Pancreas (tissue), 10 donors: ENCODE measurements around the gene CERT1. TPM values are rescaled to one million over a fixed set of nuclear protein-coding genes. Genes with fewer than 3 reads are reported as not detected.

ENCODE experiments used
- ATAC-seq, 4 donors: fragments of 200-7000 bp; cut with Tn5 transposase; one replicate each; pipeline versions ENCODE4 v1.8.0 to v1.9.1; 2020; ENCODE audit warnings: mild to moderate bottlenecking in 4 of 4, moderate library complexity in 4 of 4
- DNase-seq, 6 donors: peaks; one replicate each; pipeline ENCODE4 v3.0.0-alpha.2; 2020
- FAIRE-seq: peaks from 2 replicates; lab custom pipeline; 2012; peaks lifted over from hg19 to GRCh38; lab: Jason Lieb, UNC
- H3K27ac ChIP-seq, 4 donors: fragments of 200-600 bp; sonication (generic); 1 replicate in 3 of 4; 2 replicates in 1 of 4; pipeline versions ENCODE4 v1.5.0 to v1.8.0; 2020
- H3K27me3 ChIP-seq, 4 donors: fragments of 200-600 bp; one replicate each; pipeline ENCODE4 v1.8.0; 2021
- H3K36me3 ChIP-seq, 3 donors: fragments of 200-600 bp; sonication (generic) in 1 of 3; one replicate each; pipeline versions ENCODE4 v1.5.0 to v1.8.0; 2020 to 2021
- H3K4me1 ChIP-seq, 3 donors: fragments of 200-600 bp; one replicate each; pipeline ENCODE4 v1.8.0; 2021
- H3K4me3 ChIP-seq, 4 donors: fragments of 200-600 bp; sonication (generic) in 2 of 4; one replicate each; pipeline versions ENCODE4 v1.5.0 to v1.8.0; 2020 to 2021
- H3K9me3 ChIP-seq, 4 donors: fragments of 200-600 bp; one replicate each; pipeline ENCODE4 v1.8.0; 2021
- WGBS, 2 donors: extraction: QIAGEN DNeasy Blood & Tissue Kit; methylation state at CpG; one replicate each; pipeline ENCODE4 v1.1.7; 2013; 5-methylcytosine and 5-hydroxymethylcytosine counted together
- intact Hi-C, 3 donors: fragments of 100-400 bp; cut with DNase I; formaldehyde crosslinking; loops; one replicate each; pipeline versions ENCODE4 v1.11.1 to v1.14.2; 2022
- polyA plus RNA-seq, 2 donors: library from polyadenylated mRNA; stranded (reverse); fragments of 200-250 nt; gene quantifications; one replicate each; pipeline ENCODE4 v1.2.3, GENCODE V29; 2013
- total RNA-seq, 6 donors: library from RNA; stranded (reverse); fragmentation: NEBNext Ultra II Directional in 4 of 6; extraction: Animal tissue kit (Norgen Biotek cat#: 25700) in 4 of 6; gene quantifications; one replicate each; pipeline versions ENCODE4 v1.2.1 to v1.2.4, GENCODE V29; 2021 to 2023
- TF ChIP-seq, protein P1 (sequence below), 4 donors: fragments of 200-600 bp; sonication (generic) in 3 of 4; IDR thresholded peaks; one replicate each; pipeline versions ENCODE4 v1.5.0 to v1.8.0; 2021; ENCODE audit warnings: antibody characterized with exemption in 4 of 4
- donor health status: healthy with polysubstance abuse.
- donor health status: DM: no; HTN: no; CAD: no; lungs with moderate emphysema.
- donor health status: DM: no; HTN: no; CAD: no.
- donor health status: control.
- donor health status: control.
- donor health status: Bipolar disorder and iron deficiency.
- donor health status: DM: yes; HTN: yes; CAD: no.
- donor health status: DM: no; HTN: no; CAD: no.
- donor health status: DM: no; HTN: no; CAD: no.
- donor health status: DM: yes; HTN: yes; CAD: no.

Gene CERT1
- total and polyA plus RNA-seq, 8 donors = 6.2 to 22.7 (median 11.1) TPM

DNA sequence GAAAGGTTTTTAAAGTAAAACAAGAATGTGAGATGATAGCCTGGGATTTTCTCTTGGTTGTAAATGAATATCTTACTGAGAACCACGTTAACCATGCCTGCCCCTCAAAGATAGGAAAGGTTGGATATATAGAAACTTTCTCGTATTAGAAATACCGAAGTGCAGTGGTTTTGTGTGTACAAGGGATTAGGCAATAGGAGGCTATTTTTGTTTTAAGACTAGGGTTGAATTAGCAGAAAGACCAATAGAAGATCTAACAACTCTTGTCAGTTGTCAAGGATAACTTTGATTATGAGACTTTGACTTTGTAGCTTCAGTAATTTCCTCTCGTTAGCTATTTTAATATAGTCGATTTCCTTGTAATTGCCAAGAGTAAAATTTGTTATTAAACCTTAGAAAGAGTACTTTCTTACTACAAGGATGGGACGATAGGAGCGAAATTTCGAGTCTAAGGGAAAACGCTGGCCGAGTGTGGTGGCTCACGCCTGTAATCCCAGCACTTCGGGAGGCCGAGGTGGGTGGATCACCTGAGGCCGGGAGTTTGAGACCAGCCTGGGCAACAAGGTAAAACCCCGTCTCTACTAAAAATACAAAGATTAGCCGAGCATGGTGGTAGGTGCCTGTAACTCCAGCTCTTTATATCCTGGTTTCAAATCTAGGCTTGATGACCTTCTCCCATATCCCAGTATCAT lies 1.1 kb upstream of the CERT1 start:
- WGBS, 2 donors = 65 to 68% methylated on average over 16 of the region's 16 CpGs
- Histone ChIP-seq H3K36me3 (no peaks in the 10 kb centered on the region), H3K27me3 (no peaks in the 10 kb centered on the region), H3K9me3 (no peaks in the 10 kb centered on the region), H3K4me3 (peak overlapping the region; percentile 34 to 84 (median 68)), H3K4me1 (peaks cover 13 to 29% (median 13%) of the 10 kb centered on the region in 3 donors), H3K27ac (peak overlapping the region in 3 of 4 donors; percentile 48 to 87 (median 70))
- DNase-seq (no peak), FAIRE-seq (no peak), ATAC-seq (no peak)
- intact Hi-C loops = no loop called here
- TF ChIP-seq, protein P1, sequence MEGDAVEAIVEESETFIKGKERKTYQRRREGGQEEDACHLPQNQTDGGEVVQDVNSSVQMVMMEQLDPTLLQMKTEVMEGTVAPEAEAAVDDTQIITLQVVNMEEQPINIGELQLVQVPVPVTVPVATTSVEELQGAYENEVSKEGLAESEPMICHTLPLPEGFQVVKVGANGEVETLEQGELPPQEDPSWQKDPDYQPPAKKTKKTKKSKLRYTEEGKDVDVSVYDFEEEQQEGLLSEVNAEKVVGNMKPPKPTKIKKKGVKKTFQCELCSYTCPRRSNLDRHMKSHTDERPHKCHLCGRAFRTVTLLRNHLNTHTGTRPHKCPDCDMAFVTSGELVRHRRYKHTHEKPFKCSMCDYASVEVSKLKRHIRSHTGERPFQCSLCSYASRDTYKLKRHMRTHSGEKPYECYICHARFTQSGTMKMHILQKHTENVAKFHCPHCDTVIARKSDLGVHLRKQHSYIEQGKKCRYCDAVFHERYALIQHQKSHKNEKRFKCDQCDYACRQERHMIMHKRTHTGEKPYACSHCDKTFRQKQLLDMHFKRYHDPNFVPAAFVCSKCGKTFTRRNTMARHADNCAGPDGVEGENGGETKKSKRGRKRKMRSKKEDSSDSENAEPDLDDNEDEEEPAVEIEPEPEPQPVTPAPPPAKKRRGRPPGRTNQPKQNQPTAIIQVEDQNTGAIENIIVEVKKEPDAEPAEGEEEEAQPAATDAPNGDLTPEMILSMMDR (IDR thresholded peaks at IDR 0.05) = no peak

DNA sequence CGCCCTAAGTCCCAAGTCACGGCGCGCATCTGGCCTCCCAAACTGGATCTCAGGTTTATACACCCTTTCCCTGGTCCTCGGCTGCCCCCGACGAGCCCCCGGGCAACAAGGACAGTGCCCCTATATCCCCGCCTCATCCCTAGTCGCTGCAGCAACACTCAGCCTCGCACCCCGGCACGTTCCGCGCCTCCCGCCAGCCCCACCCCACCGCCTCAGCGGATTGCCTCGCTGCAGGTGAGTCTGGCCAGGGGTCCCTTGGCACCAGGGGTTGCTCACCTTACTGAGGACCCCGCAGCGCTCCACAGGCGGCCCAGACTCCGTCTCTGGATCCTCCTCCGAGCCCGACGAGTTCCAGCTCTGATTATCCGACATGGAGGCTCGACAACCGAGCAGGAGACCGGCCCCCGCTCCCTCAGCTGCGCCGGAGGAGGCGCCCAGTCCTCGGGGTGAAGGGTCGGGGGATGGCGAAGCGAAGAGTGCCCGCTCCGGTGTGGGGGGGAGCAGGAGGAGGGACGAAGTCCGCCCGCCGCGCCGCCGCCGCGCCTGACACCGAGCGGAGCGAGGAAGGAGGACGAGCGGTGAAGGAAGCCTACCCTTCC lies 494 bp downstream of the CERT1 start:
- TF ChIP-seq, protein P1 (IDR thresholded peaks at IDR 0.05) = no peak

GRCh38 chr5:75510417-75510835 lies 1.0 kb downstream of the CERT1 start:
- no peak for FAIRE-seq
- intact Hi-C loops = no loop called here

More for the DNA sequence above, 494 bp downstream of the CERT1 start:
- ATAC-seq (peak; percentile 51 to 66 (median 62)), FAIRE-seq (no peak), DNase-seq (peak in 5 of 6 donors; percentile 55 to 83 (median 72))
- WGBS, 2 donors = 0% methylated on average over 38 to 54 of the region's 54 CpGs
- H3K27ac ChIP-seq = peak overlapping the region; percentile 73 to 93 (median 84)
- peak overlapping the region; percentile 67 to 85 (median 80) for H3K4me3 ChIP-seq
- H3K9me3 ChIP-seq = no peaks in the 10 kb centered on the region
- intact Hi-C loops = no loop called here
- no peaks in the 10 kb centered on the region for H3K27me3 ChIP-seq
- peaks cover 13 to 29% (median 13%) of the 10 kb centered on the region in 3 donors for H3K4me1 ChIP-seq
- H3K36me3 ChIP-seq = no peaks in the 10 kb centered on the region

GRCh38 chr5:75509956-75510355 lies 1.5 kb downstream of the CERT1 start:
- WGBS, 2 donors = 0 to 6% methylated on average over 1 of the region's 1 CpG
- intact Hi-C loops = no loop called here

More at GRCh38 chr5:75510417-75510835, 1.0 kb downstream of the CERT1 start:
- peaks cover 13 to 29% (median 13%) of the 10 kb centered on the region in 3 donors for H3K4me1 ChIP-seq
- peak; percentile 42 to 60 (median 50) for ATAC-seq
- TF ChIP-seq, protein P1 (IDR thresholded peaks at IDR 0.05) = no peak
- H3K27me3 ChIP-seq = no peaks in the 10 kb centered on the region
- DNase-seq = peak in 2 of 6 donors; percentile 51 to 59
- H3K36me3 ChIP-seq = no peaks in the 10 kb centered on the region
- 0 to 1% methylated on average over 15 of the region's 15 CpGs for WGBS, 2 donors
- peak overlapping the region in 3 of 4 donors; percentile 73 to 93 (median 87) for H3K27ac ChIP-seq
- no peaks in the 10 kb centered on the region for H3K9me3 ChIP-seq
- H3K4me3 ChIP-seq = peak overlapping the region; percentile 67 to 85 (median 80)

More at GRCh38 chr5:75509956-75510355, 1.5 kb downstream of the CERT1 start:
- DNase-seq (no peak), FAIRE-seq (no peak), ATAC-seq (no peak)
- no peaks in the 10 kb centered on the region for H3K9me3 ChIP-seq
- no peak overlapping the region for H3K27ac ChIP-seq
- H3K27me3 ChIP-seq = no peaks in the 10 kb centered on the region
- TF ChIP-seq, protein P1 (IDR thresholded peaks at IDR 0.05) = no peak
- H3K4me1 ChIP-seq = peaks cover 13 to 29% (median 13%) of the 10 kb centered on the region in 3 donors
- H3K4me3 ChIP-seq = peak overlapping the region; percentile 67 to 85 (median 80)
- H3K36me3 ChIP-seq = no peaks in the 10 kb centered on the region
